ENCODE measurements around the gene KIF6.

The KIF6 gene

DNA sequence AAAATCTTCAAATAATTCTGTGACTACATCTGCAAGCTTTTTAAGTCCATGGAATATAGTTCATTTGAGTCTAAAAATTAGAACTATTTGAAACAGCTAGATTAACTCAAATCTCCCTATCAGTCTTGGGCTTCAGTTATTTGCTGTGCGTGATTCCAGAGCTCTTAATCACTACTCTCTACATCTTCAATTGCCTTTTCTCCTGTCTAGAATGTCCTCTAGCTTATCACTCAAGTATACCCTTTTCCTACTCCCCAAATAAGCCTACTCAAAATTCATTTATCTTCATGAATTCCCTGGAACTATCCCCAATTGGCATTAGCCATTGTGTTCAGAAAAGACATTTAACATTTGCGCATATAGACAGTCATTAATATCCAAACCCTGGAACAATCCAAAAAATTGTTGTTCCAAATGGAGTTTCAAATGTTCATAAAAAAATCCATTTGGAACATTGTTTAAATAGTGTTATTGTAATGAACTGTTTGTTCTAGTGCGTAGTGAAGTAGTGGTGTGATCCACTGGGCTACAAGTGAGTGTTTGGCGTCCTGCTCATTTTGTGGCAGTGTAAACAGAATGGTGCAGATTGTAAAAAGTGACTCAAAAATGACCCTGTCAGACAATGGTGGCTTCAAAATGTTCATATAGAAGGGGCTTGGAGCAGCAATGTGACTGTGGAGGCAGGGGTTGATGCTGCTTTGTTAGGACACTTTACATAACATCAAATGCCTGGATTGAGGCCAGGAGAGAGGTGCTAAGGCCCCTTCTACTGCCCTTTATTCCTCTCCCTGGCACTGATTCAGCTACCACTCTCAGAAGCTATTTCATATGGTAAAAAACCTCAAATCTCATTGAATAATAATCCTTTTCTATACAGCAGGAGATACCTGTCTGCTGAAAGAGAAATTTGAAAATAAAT, 122.3 kb downstream of the KIF6 start:
- no peak for DNase-seq (ENCODE audit: low read depth in 2 of 3, low spot score in 1 of 3)

DNA sequence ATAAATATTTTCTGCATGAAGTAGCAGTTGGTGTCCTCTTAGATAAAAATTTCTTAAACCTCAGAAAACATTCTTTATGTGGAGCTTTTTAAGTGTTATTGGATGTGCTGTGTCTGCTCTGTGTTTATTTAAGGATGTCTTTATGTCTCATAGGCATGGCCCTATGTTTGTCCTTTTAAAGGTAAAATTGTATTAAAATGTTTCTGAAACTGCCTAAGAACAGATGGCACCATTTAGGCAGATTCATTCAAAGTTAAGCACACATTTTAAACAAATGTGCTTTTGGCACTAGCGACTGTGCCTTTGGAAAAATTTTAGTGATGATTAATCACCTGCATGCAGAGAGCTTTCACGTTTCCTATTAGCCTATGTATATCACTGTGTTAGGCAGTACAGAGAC, 125.2 kb downstream of the KIF6 start:
- no peak for DNase-seq (ENCODE audit: low read depth in 2 of 3, low spot score in 1 of 3)

- no peak for DNase-seq (ENCODE audit: low read depth in 2 of 3, low spot score in 1 of 3)
These were observed 125.9 kb downstream of the KIF6 start for GRCh38 chr6:39599341-39599740.

DNA sequence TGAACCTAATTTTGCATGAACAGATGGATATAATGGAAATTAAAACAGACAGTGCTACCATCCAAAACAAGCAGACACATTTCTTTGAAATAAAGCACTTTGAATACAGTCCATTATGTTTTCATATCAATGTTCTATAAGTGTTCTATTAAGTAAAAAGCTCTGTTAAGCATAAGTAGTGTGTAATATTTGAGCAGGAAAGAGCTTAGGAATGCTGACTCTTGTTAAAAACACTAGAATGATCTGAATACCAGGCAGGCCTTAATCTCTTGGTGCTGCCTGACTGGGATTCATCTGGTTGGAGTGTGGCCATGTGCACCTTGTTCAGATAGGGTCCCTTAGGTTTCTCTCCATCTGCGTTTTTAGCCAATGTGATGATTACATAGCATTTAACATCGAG, 130.9 kb downstream of the KIF6 start:
- DNase-seq (ENCODE audit: low read depth in 2 of 3, low spot score in 1 of 3): no peak

GRCh38 chr6:39593646-39594045, 131.6 kb downstream of the KIF6 start:
- DNase-seq (ENCODE audit: low read depth in 2 of 3, low spot score in 1 of 3): no peak

GRCh38 chr6:39590871-39591393, 134.3 kb downstream of the KIF6 start:
- no peak for DNase-seq (ENCODE audit: low read depth in 2 of 3, low spot score in 1 of 3)

DNA sequence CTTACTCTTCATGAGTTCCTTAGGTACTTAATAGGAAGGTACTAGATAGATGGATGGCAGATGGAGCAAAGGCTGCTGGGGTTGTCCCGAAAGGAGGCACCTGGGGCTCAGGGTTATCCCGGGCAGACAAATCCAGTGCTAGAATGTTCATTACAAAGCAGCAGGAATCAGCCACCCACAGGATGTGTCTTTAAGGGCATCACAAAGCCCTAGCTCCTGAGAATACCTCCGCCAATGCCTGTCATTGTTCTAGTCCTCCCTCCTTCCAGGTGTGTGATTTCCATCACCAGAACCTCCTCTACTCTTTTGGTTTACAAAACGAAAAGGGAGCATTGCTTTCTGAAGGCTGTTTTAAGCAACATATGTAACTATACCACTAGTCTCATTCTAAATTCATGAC, 138.1 kb downstream of the KIF6 start:
- DNase-seq (ENCODE audit: low read depth in 2 of 3, low spot score in 1 of 3): no peak

- no peak for DNase-seq (ENCODE audit: low read depth in 2 of 3, low spot score in 1 of 3)
These were observed 139.6 kb downstream of the KIF6 start for GRCh38 chr6:39585641-39586040.

GRCh38 chr6:39577446-39578165, 147.6 kb downstream of the KIF6 start:
- DNase-seq (ENCODE audit: low read depth in 2 of 3, low spot score in 1 of 3): no peak

DNA sequence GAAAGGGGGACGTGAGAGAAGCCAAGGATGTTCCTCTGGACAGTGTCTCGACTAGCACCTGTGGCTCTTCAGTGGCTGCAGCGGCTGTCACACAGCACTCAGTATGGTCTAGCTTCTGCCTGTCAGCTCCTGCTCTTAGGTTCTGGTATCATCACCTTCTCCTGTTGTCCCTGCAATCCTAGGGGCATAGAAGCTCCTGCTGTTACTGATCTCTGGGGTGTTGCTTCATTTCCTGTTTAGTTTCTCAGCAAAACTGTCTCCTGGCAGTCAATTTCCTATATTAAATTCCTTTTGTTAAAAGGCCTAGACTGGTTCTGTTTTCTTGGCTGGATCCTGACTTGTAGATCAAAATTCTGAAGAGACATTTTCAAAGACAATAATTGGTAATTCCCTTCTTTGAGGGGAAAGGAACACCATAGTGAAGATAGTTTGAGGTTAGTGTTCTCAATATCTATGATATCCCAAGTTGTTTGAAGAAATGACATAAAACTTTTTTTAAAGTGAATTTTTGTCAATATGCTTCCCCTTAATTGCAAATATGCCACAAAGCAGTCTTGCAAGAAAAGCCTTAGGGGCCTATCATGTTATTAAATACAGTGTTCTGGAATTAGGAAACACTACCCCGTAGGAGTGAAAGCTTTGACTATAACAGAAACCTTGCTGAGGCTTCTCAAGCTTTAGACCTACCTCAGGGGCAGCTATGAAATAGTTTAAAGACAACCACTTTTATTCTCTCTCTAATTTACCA, 148.5 kb downstream of the KIF6 start:
- no peak for DNase-seq (ENCODE audit: low read depth in 2 of 3, low spot score in 1 of 3)

- DNase-seq (ENCODE audit: low read depth in 2 of 3, low spot score in 1 of 3): no peak
These were observed 150.2 kb downstream of the KIF6 start for GRCh38 chr6:39574991-39575390.

DNA sequence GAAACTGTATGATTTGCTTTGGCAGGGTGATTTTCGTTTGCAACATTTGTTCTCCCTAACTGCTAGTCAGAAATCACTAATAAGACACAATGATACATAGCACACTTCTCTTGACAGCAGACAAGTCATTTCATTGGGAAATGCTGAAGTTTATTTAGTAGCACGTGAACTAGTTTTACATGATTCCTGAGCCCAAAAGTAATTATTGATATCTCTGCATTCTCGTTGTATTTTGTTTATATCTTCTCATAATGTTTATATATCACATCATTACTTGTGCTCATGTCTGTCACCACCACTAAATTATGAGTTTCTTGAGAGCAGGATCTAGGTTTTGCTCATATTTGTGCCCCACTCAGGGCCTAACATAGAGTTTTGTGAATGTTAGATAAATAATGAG, 151.7 kb downstream of the KIF6 start:
- DNase-seq (ENCODE audit: low read depth in 2 of 3, low spot score in 1 of 3): no peak

- DNase-seq (ENCODE audit: low read depth in 2 of 3, low spot score in 1 of 3): no peak
These were observed 152.4 kb downstream of the KIF6 start for GRCh38 chr6:39572661-39573340.

GRCh38 chr6:39568896-39569295, 156.3 kb downstream of the KIF6 start:
- DNase-seq (ENCODE audit: low read depth in 2 of 3, low spot score in 1 of 3): no peak

DNA sequence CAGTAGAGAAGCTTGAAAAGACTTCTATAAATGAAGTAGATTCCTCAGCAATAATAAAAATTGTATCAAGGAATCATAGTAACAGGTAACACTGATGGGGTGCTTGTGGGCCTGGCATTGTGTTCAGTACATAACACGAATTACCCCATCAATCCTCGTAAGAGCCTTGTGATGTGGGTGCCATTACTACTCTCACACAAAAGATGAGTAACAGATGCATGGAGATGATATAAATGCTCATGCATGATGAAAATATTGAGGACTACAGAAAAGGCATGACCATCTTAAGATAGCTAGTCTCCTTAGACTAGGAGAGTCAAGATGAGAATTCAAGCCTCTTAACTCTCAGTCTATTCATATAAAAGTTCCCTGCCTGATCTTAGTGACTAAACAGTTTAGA, 158.1 kb downstream of the KIF6 start:
- no peak for DNase-seq (ENCODE audit: low read depth in 2 of 3, low spot score in 1 of 3)

- DNase-seq (ENCODE audit: low read depth in 2 of 3, low spot score in 1 of 3): no peak
These were observed 158.8 kb downstream of the KIF6 start for GRCh38 chr6:39566456-39566855.

GRCh38 chr6:39565956-39566355, 159.3 kb downstream of the KIF6 start:
- DNase-seq (ENCODE audit: low read depth in 2 of 3, low spot score in 1 of 3): no peak

- no peak for DNase-seq (ENCODE audit: low read depth in 2 of 3, low spot score in 1 of 3)
These were observed 161.5 kb downstream of the KIF6 start for GRCh38 chr6:39563566-39564311.

DNA sequence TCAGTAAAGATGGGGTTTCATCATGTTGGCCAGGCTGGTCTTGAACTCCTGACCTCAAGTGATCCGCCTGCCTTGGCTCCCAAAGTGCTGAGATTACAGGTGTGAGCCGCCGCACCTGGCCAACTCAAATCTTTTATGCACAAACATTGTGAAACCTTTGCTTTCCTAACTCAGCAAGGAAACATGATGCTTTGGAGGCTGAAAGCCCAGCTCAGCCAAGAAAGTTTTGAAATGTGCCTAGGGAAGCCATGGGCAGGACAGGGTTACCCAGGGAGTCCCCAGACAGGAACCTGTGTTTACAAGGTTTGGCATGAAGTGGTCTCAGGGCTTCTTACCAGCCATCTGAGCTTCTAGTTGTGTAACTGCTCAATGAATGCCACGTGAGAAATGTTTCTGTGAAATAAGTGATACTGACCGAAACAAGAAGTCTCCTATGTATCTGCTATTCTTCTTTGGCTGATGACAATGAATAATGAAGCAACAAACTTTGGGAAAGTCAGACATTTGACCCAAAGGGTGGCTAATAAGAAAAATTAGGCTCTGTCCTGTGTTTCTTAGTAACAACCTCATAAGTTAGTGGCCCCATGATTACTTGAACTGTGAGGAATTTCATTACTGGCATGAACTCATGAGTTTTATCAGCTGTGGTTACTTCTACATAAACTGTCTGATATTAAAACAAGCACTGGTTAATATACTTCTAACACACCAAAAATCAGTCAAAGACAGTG, 163.5 kb downstream of the KIF6 start:
- no peak for DNase-seq (ENCODE audit: low read depth in 2 of 3, low spot score in 1 of 3)

DNA sequence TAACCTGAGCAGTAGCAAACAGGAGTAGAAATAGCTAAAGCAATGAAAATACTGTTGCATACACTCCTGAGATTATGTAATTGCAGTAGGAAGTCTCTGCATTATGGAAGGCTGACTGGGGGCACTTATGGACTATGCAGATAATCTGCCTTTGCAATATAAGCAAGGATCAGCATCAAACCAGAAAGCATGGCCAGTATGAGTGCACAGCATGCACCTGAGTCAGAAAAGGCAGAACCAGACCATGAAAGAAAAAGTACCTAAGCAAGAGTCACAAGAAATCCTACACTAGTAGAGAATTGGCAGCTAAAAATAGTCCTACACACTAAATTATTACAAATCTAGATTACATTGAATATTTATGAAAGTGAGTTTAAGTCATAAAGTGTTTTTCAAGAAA, 164.3 kb downstream of the KIF6 start:
- DNase-seq (ENCODE audit: low read depth in 2 of 3, low spot score in 1 of 3): no peak

Data from stimulated activated CD4-positive, alpha-beta T cell treated with anti-CD3 and anti-CD28 coated beads, Interleukin-12 subunit alpha, Interleukin-12 subunit beta, amount 100 ng/mL, for 48 hours (primary cell).